ENCODE results near the gene FOXF1.

GRCh38 chr16:86499889-86500707 is 10.2 kb upstream of the FOXF1 start:
- TF ChIP-seq GTF2A2 (tag; IDR thresholded peaks at IDR 0.05) (no peak), POLR2A (conservative IDR thresholded peaks at IDR 0.05) (no peak), TCF7L2 (IDR thresholded peaks at IDR 0.05; ENCODE audit: low read depth, low read length) (no peak)

Data from K562 (cell line).